HFFc6 (cell line): ENCODE results near the gene ZNF624. TPM values are rescaled to one million over a fixed set of nuclear protein-coding genes. Genes with fewer than 3 reads are reported as not detected.

Source experiments
- DNase-seq: peaks from one replicate; pipeline ENCODE4 v3.0.0-alpha.2; 2018
- H3K27ac Mint-ChIP-seq: 2 replicates; pipeline ENCODE4 v1.8.0; 2020; ENCODE audit warnings: mild to moderate bottlenecking, mixed read lengths
- H3K27me3 Mint-ChIP-seq: 2 replicates; pipeline ENCODE4 v1.8.0; 2021; ENCODE audit warnings: mild to moderate bottlenecking, moderate library complexity, mixed read lengths; ENCODE audit not compliant: insufficient read depth
- H3K36me3 Mint-ChIP-seq: 2 replicates; pipeline ENCODE4 v1.8.0; 2021; ENCODE audit warnings: low read depth, mixed read lengths
- H3K4me1 Mint-ChIP-seq: 2 replicates; pipeline ENCODE4 v1.8.0; 2020; ENCODE audit warnings: low read depth, mixed read lengths
- H3K4me3 Mint-ChIP-seq: 2 replicates; pipeline ENCODE4 v1.8.0; 2020; ENCODE audit warnings: mild to moderate bottlenecking, moderate library complexity, mixed read lengths
- H3K9me3 Mint-ChIP-seq: 2 replicates; pipeline ENCODE4 v1.8.0; 2020; ENCODE audit warnings: mild to moderate bottlenecking, mixed read lengths
- CTCF ChIP-seq: fragments of 200-600 bp; sonication (generic); IDR thresholded peaks from 2 replicates; pipeline ENCODE4 v1.5.0; 2021; ENCODE audit warnings: antibody characterized with exemption, mild to moderate bottlenecking
- total RNA-seq, 6 experiments: library from RNA; stranded (reverse); fragmentation: NEBNext Ultra II Directional; extraction: Animal tissue kit (Norgen Biotek cat#: 25700); gene quantifications; 2 replicates in 1 of 6; 3 replicates in 5 of 6; pipeline ENCODE4 v1.2.3, GENCODE V29; 2021

ZNF624 gene
- total RNA-seq, 6 experiments from 2014 or later = 2.6 to 3.6 (median 2.9) TPM

GRCh38 chr17:16584273-16584995 lies 69.2 kb downstream of the ZNF624 start:
- peak; percentile 73 for DNase-seq
- TF ChIP-seq CTCF = peak; percentile 83
- Mint-ChIP-seq H3K27me3 (peaks cover 33% of the 10 kb centered on the region), H3K36me3 (peaks cover 9% of the 10 kb centered on the region), H3K27ac (no peak overlapping the region), H3K9me3 (peaks cover 5% of the 10 kb centered on the region; the same call in 1 of the 2 replicates), H3K4me3 (peak overlapping the region; percentile 83), H3K4me1 (peaks cover 15% of the 10 kb centered on the region)

GRCh38 chr17:16583781-16584180 lies 69.9 kb downstream of the ZNF624 start:
- peaks cover 15% of the 10 kb centered on the region for H3K4me1 Mint-ChIP-seq
- H3K4me3 Mint-ChIP-seq = peak overlapping the region; percentile 83; the same call in 1 of the 2 replicates
- no peak for DNase-seq
- H3K36me3 Mint-ChIP-seq = peaks cover 9% of the 10 kb centered on the region; the same call in 1 of the 2 replicates
- H3K27me3 Mint-ChIP-seq = peaks cover 33% of the 10 kb centered on the region
- peaks cover 5% of the 10 kb centered on the region; the same call in 1 of the 2 replicates for H3K9me3 Mint-ChIP-seq
- H3K27ac Mint-ChIP-seq = no peak overlapping the region
- no peak for TF ChIP-seq CTCF

- TF ChIP-seq CTCF = no peak
- Mint-ChIP-seq H3K27me3 (peaks cover 7% of the 10 kb centered on the region), H3K4me3 (no peak overlapping the region), H3K9me3 (no peaks in the 10 kb centered on the region), H3K27ac (no peak overlapping the region), H3K4me1 (0 out of 2 replicates have a peak, but pooled peaks cover 5% of the 10 kb centered on the region), H3K36me3 (no peaks in the 10 kb centered on the region)
- DNase-seq = no peak
Measured at GRCh38 chr17:16573466-16573865, 80.2 kb downstream of the ZNF624 start.

Other genes with a start within 250 kb of the ZNF624 start
- 10 to 100 TPM in 4 of 6 experiments, 1 to 10 TPM in 2; 2.9 to 19.5 (median 18.1) TPM for gene TRPV2, start 238.3 kb downstream of the ZNF624 start, total RNA-seq
- gene LRRC75A, start 161.7 kb downstream of the ZNF624 start, total RNA-seq = under 1 TPM; 0.14 to 0.57 (median 0.27) TPM
- gene ZNF287, start 84.6 kb downstream of the ZNF624 start, total RNA-seq = 10 to 100 TPM in 1 of 6 experiments, 1 to 10 TPM in 5; 6.5 to 11.1 (median 8.6) TPM
- gene CCDC144A, start 36.4 kb upstream of the ZNF624 start, total RNA-seq = under 1 TPM; 0.12 to 0.59 (median 0.36) TPM